Panc1 (cell line): Measurements from ENCODE around the gene PLAU. TPM values are rescaled to one million over a fixed set of nuclear protein-coding genes. Genes with fewer than 3 reads are reported as not detected.

Experiments
- ATAC-seq: fragments of 200-7000 bp; cut with Tn5 transposase; 2 replicates; pipeline ENCODE4 v1.9.1; 2020; ENCODE audit warnings: mild to moderate bottlenecking, moderate library complexity
- BruUV-seq: library from RNA; stranded (reverse); fragments of 400-500 nt; replicated peaks from 2 replicates; lab custom pipeline; 2021; lab: Mats Ljungman, UMichigan
- CTCF ChIA-PET: fragments of 300-600 bp; sonication (Branson Sonifier 250); formaldehyde crosslinking; loops from one replicate; lab custom pipeline; 2022; ENCODE audit warnings: antibody characterized with exemption; lab: Charles Lee
- POLR2A ChIA-PET: fragments of 300-600 bp; sonication (Branson Sonifier 250); formaldehyde crosslinking; loops from one replicate; lab custom pipeline; 2022; ENCODE audit warnings: antibody characterized with exemption; lab: Charles Lee
- DNase-seq: peaks from one replicate; pipeline ENCODE4 v3.0.0-alpha.2; 2010; ENCODE audit warnings: low read depth, low spot score
- H3K27ac ChIP-seq: 2 replicates; pipeline ENCODE4 v1.5.1; 2011; ENCODE audit warnings: mild to moderate bottlenecking, low read length, inconsistent platforms
- H3K27me3 ChIP-seq: fragments of 200-500 bp; sonication (Bioruptor generic); 2 replicates; pipeline ENCODE4 v1.6.0; 2014; ENCODE audit warnings: low read length, inconsistent platforms; ENCODE audit not compliant: control insufficient read depth, insufficient read depth
- H3K36me3 ChIP-seq: fragments of 200-500 bp; sonication (Bioruptor generic); 2 replicates; pipeline ENCODE4 v1.5.1; 2014; ENCODE audit warnings: inconsistent platforms, mild to moderate bottlenecking, low read length, moderate library complexity; ENCODE audit not compliant: control insufficient read depth, insufficient read depth
- H3K4me1 ChIP-seq: 2 replicates; pipeline ENCODE4 v1.5.1; 2011; ENCODE audit warnings: inconsistent platforms, mild to moderate bottlenecking, low read length, moderate library complexity; ENCODE audit not compliant: control insufficient read depth, insufficient read depth
- H3K4me3 ChIP-seq, 2 experiments: 2 replicates each; pipeline ENCODE4 v1.5.1; 2011 to 2012; ENCODE audit warnings: low read depth in 2 of 2, low read length in 2 of 2, mild to moderate bottlenecking in 2 of 2, inconsistent platforms in 1 of 2, moderate library complexity in 1 of 2
- H3K9me3 ChIP-seq: fragments of 200-500 bp; sonication (Bioruptor generic); 2 replicates; pipeline ENCODE4 v1.5.1; 2014; ENCODE audit warnings: low read depth, mild to moderate bottlenecking, inconsistent platforms, low read length, moderate library complexity; ENCODE audit not compliant: control insufficient read depth, insufficient read depth
- POLR2AphosphoS5 ChIP-seq: IDR thresholded peaks from 2 replicates; pipeline ENCODE4 v1.6.1; 2012; ENCODE audit warnings: mild to moderate bottlenecking, low read depth, low read length, moderate library complexity
- SIN3A ChIP-seq: IDR thresholded peaks from 2 replicates; pipeline ENCODE4 v1.6.1; 2012; ENCODE audit warnings: low read depth, mild to moderate bottlenecking, low read length, moderate library complexity, borderline replicate concordance; ENCODE audit not compliant: insufficient read depth
- TCF7L2 ChIP-seq: IDR thresholded peaks from 2 replicates; pipeline ENCODE4 v1.6.1; 2011; ENCODE audit warnings: mild to moderate bottlenecking, low read depth, low read length, inconsistent platforms
- in situ Hi-C: cut with HindIII; loops from 2 replicates; pipeline ENCODE4 v1.10.0; 2016; ENCODE audit warnings: low sequenced_read_pairs, low pct_unique_long_range_greater_than_20kb
- intact Hi-C: fragments of 100-400 bp; cut with micrococcal nuclease; formaldehyde crosslinking; loops from one replicate; pipeline ENCODE4 v1.10.0; 2022; ENCODE audit not compliant: unreplicated experiment
- total RNA-seq: library from RNA; stranded (reverse); gene quantifications from one replicate; pipeline ENCODE4 v1.2.1, GENCODE V29; 2021; ENCODE audit not compliant: unreplicated experiment
- TF ChIP-seq, protein P1 (sequence below), 2 experiments: IDR thresholded peaks; 2 replicates each; pipeline ENCODE4 v1.6.1; 2011 to 2012; ENCODE audit warnings: low read depth in 2 of 2, control low read depth in 1 of 2, low read length in 1 of 2, mild to moderate bottlenecking in 1 of 2, moderate library complexity in 1 of 2; ENCODE audit not compliant: insufficient read depth in 1 of 2
- TF ChIP-seq, protein P2 (sequence below): fragments of 450-650 bp; IDR thresholded peaks from 2 replicates; pipeline ENCODE4 v1.5.1; 2017; ENCODE audit warnings: mild to moderate bottlenecking

PLAU gene
- total RNA-seq, 1 experiment from 2014 or later, result 305 TPM

DNA sequence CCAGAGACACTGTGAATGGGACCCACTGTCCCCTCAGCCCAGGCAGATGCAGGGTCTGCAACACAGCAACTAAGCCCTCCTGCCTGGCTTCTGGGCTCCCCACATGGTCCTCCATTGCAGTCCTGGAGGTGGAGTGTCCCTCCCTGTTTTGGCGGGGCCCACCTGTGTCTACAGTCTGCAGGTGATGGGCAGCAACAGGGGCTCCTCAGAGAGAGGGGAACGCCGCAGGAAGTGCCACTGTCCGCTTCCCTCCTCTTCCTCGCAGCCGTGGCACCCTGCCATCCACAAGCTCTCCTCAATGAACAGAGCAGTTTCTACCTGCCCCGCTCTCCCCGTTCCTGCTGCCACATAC is 45.8 kb upstream of the PLAU start:
- intact Hi-C loops (no loop called here), in situ Hi-C loops (no loop called here)
- TF ChIP-seq, protein P1, sequence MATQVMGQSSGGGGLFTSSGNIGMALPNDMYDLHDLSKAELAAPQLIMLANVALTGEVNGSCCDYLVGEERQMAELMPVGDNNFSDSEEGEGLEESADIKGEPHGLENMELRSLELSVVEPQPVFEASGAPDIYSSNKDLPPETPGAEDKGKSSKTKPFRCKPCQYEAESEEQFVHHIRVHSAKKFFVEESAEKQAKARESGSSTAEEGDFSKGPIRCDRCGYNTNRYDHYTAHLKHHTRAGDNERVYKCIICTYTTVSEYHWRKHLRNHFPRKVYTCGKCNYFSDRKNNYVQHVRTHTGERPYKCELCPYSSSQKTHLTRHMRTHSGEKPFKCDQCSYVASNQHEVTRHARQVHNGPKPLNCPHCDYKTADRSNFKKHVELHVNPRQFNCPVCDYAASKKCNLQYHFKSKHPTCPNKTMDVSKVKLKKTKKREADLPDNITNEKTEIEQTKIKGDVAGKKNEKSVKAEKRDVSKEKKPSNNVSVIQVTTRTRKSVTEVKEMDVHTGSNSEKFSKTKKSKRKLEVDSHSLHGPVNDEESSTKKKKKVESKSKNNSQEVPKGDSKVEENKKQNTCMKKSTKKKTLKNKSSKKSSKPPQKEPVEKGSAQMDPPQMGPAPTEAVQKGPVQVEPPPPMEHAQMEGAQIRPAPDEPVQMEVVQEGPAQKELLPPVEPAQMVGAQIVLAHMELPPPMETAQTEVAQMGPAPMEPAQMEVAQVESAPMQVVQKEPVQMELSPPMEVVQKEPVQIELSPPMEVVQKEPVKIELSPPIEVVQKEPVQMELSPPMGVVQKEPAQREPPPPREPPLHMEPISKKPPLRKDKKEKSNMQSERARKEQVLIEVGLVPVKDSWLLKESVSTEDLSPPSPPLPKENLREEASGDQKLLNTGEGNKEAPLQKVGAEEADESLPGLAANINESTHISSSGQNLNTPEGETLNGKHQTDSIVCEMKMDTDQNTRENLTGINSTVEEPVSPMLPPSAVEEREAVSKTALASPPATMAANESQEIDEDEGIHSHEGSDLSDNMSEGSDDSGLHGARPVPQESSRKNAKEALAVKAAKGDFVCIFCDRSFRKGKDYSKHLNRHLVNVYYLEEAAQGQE (IDR thresholded peaks at IDR 0.05; ENCODE audit: insufficient read depth in 1 of 2, low read depth in 2 of 2, low read length in 1 of 2), result no peak
- TF ChIP-seq TCF7L2, result no peak
- no peak for TF ChIP-seq POLR2AphosphoS5
- TF ChIP-seq, protein P2, sequence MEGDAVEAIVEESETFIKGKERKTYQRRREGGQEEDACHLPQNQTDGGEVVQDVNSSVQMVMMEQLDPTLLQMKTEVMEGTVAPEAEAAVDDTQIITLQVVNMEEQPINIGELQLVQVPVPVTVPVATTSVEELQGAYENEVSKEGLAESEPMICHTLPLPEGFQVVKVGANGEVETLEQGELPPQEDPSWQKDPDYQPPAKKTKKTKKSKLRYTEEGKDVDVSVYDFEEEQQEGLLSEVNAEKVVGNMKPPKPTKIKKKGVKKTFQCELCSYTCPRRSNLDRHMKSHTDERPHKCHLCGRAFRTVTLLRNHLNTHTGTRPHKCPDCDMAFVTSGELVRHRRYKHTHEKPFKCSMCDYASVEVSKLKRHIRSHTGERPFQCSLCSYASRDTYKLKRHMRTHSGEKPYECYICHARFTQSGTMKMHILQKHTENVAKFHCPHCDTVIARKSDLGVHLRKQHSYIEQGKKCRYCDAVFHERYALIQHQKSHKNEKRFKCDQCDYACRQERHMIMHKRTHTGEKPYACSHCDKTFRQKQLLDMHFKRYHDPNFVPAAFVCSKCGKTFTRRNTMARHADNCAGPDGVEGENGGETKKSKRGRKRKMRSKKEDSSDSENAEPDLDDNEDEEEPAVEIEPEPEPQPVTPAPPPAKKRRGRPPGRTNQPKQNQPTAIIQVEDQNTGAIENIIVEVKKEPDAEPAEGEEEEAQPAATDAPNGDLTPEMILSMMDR, result no peak
- no peak for TF ChIP-seq SIN3A
- CTCF ChIA-PET, result no interaction called here
- H3K9me3 ChIP-seq, result no peaks in the 10 kb centered on the region
- POLR2A ChIA-PET, result interaction anchor here (0.6 kb wide), 1 partner anchor 37 kb away, joined by 3 read pairs; no protein-coding TSS in a partner anchor
- DNase-seq, result no peak
- ATAC-seq, result no peak
- H3K27ac ChIP-seq, result no peak overlapping the region
- no peaks in the 10 kb centered on the region for H3K27me3 ChIP-seq
- peaks cover 3% of the 10 kb centered on the region; the same call in 1 of the 2 replicates for H3K36me3 ChIP-seq
- no TSS peak for BruUV-seq
- no peaks in the 10 kb centered on the region for H3K4me1 ChIP-seq
- no peak overlapping the region for H3K4me3 ChIP-seq

DNA sequence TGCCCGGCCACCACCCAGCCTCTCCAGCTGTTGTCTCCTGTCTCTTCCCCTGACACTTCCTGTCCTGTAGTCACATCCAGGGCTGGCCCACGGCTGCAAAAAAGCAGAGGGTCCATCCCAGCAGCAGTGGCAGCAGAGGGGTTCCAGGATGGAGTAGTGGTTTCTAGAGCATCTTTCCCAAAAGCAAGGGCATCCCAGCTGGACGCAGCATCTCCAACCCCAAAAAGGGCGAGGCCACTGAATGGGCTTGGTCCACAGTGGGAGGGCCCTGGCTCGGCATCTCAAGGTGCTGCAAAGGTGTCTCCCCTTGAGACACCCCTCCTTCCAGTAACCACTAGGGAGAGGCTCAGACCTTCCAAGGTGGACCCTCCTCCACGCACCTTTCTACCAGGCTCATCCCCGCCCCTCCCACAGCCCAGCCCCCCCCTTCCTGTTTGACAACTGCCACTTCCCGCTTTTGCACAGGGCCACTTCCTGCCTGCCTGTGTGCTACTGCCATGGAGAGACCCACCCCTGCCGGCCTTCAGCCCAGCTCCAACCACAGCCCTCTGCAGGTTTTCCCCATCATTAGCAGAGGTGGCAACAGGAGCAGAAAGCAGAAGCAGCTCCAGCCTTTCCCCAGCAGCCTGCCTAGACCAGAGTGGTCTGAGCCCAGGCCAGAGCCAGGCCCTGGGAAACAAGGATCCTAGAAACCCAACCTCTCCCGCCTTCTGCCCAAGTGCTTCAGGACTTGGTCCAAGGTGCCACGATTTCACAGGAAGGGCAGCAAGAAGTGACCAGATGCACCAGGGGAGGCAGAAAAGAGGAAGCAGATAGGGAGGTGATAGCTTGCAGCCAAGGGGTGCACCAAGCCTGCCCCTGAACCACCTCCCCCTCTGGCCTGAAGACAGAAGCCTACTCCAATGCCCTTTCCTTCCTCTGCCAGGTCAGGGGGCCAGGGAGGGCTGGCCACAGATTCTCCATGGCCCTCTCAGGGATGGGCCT is 45.2 kb upstream of the PLAU start:
- H3K4me1 ChIP-seq, result no peaks in the 10 kb centered on the region
- H3K27me3 ChIP-seq, result no peaks in the 10 kb centered on the region
- no peak for ATAC-seq
- H3K27ac ChIP-seq, result no peak overlapping the region
- in situ Hi-C loops (no loop called here), intact Hi-C loops (no loop called here)
- H3K4me3 ChIP-seq, result no peak overlapping the region
- no peak for DNase-seq
- POLR2A ChIA-PET, result no interaction called here
- BruUV-seq, result no TSS peak
- TF ChIP-seq, protein P2, result no peak
- TF ChIP-seq, protein P1 (IDR thresholded peaks at IDR 0.05; ENCODE audit: insufficient read depth in 1 of 2, low read depth in 2 of 2, low read length in 1 of 2), result no peak
- TF ChIP-seq TCF7L2 (no peak), POLR2AphosphoS5 (no peak), SIN3A (no peak)
- CTCF ChIA-PET, result no interaction called here
- H3K9me3 ChIP-seq, result no peaks in the 10 kb centered on the region
- no peaks in the 10 kb centered on the region for H3K36me3 ChIP-seq
